Mesenchymal stem cell (in vitro differentiated cells and primary cell): ENCODE results near the gene HERC2.
"Not testable (repeated sequence)": the region's sequence is repeated elsewhere in the genome, so short reads cannot be mapped to it uniquely, and the experiment has no call there.

ENCODE experiments used
- DNase-seq: peaks from one replicate; pipeline ENCODE4 v3.0.0-alpha.2; 2013
- H2AFZ ChIP-seq: one replicate; pipeline ENCODE4 v1.6.1; 2013; ENCODE audit warnings: low read depth, mild to moderate bottlenecking, control low read depth, inconsistent platforms, low read length, moderate library complexity
- H2AK5ac ChIP-seq: 2 replicates; pipeline ENCODE4 v1.6.1; 2013; ENCODE audit warnings: low read length, moderate library complexity, mild to moderate bottlenecking, inconsistent platforms; ENCODE audit not compliant: severe bottlenecking
- H2BK120ac ChIP-seq: one replicate; pipeline ENCODE4 v1.6.1; 2013; ENCODE audit warnings: low read depth, mild to moderate bottlenecking, inconsistent platforms, low read length, moderate library complexity
- H2BK12ac ChIP-seq, 2 experiments: one replicate each; pipeline ENCODE4 v1.6.1; 2013; ENCODE audit warnings: inconsistent platforms in 2 of 2, low read length in 2 of 2, mild to moderate bottlenecking in 2 of 2, moderate library complexity in 2 of 2, control low read depth in 1 of 2
- H2BK15ac ChIP-seq: one replicate; pipeline ENCODE4 v1.6.1; 2013; ENCODE audit warnings: mild to moderate bottlenecking, low read depth, inconsistent platforms; ENCODE audit not compliant: poor library complexity, severe bottlenecking
- H2BK5ac ChIP-seq: 2 replicates; pipeline ENCODE4 v1.6.1; 2013; ENCODE audit warnings: low read depth, mild to moderate bottlenecking, low read length, control low read depth, inconsistent platforms; ENCODE audit not compliant: poor library complexity, severe bottlenecking
- H3K14ac ChIP-seq, 2 experiments: one replicate each; pipeline ENCODE4 v1.6.1; 2013; ENCODE audit warnings: inconsistent platforms in 2 of 2, low read length in 2 of 2, control low read depth in 1 of 2, mild to moderate bottlenecking in 1 of 2, moderate library complexity in 1 of 2
- H3K18ac ChIP-seq, 2 experiments: one replicate each; pipeline ENCODE4 v1.6.1; 2013; ENCODE audit warnings: inconsistent platforms in 2 of 2, low read length in 2 of 2, control low read depth in 1 of 2, low read depth in 1 of 2, mild to moderate bottlenecking in 1 of 2
- H3K23ac ChIP-seq, 2 experiments: one replicate each; pipeline ENCODE4 v1.6.1; 2013; ENCODE audit warnings: inconsistent platforms in 2 of 2, low read length in 2 of 2, mild to moderate bottlenecking in 2 of 2, moderate library complexity in 2 of 2, control low read depth in 1 of 2
- H3K27ac ChIP-seq: 2 replicates; pipeline ENCODE4 v1.5.1; 2013; ENCODE audit warnings: mild to moderate bottlenecking, moderate library complexity, low read length, control low read depth, inconsistent platforms; ENCODE audit not compliant: poor library complexity, severe bottlenecking
- H3K27me3 ChIP-seq, 2 experiments: 2 replicates each; pipeline versions ENCODE4 v1.6.1 to v1.7.0; 2013; ENCODE audit warnings: low read length in 2 of 2, mild to moderate bottlenecking in 2 of 2, moderate library complexity in 2 of 2, control low read depth in 1 of 2, inconsistent platforms in 1 of 2; ENCODE audit not compliant: control insufficient read depth in 1 of 2, insufficient read depth in 1 of 2
- H3K36me3 ChIP-seq, 2 experiments: 2 replicates each; pipeline versions ENCODE4 v1.6.1 to v1.7.0; 2013; ENCODE audit warnings: low read length in 2 of 2, control low read depth in 1 of 2, inconsistent platforms in 1 of 2, low read depth in 1 of 2, mild to moderate bottlenecking in 1 of 2; ENCODE audit not compliant: insufficient read depth in 2 of 2, control insufficient read depth in 1 of 2
- H3K4ac ChIP-seq, 2 experiments: one replicate each; pipeline ENCODE4 v1.6.1; 2013; ENCODE audit warnings: inconsistent platforms in 2 of 2, low read length in 2 of 2, mild to moderate bottlenecking in 2 of 2, moderate library complexity in 2 of 2, control low read depth in 1 of 2, low read depth in 1 of 2
- H3K4me1 ChIP-seq: 2 replicates; pipeline ENCODE4 v1.6.1; 2013; ENCODE audit warnings: low read depth, low read length, control low read depth; ENCODE audit not compliant: control insufficient read depth, insufficient read depth
- H3K4me2 ChIP-seq: 2 replicates; pipeline ENCODE4 v1.6.1; 2013; ENCODE audit warnings: low read length, mild to moderate bottlenecking, inconsistent platforms; ENCODE audit not compliant: poor library complexity, severe bottlenecking
- H3K4me3 ChIP-seq, 2 experiments: 2 replicates each; pipeline versions ENCODE4 v1.5.1 to v1.7.0; 2013; ENCODE audit warnings: low read length in 2 of 2, mild to moderate bottlenecking in 2 of 2, control low read depth in 1 of 2, low read depth in 1 of 2; ENCODE audit not compliant: insufficient read depth in 1 of 2
- H3K79me1 ChIP-seq: replicated peaks from 2 replicates; pipeline ENCODE4 v1.6.1; 2013; ENCODE audit warnings: mild to moderate bottlenecking, control low read depth, low read length, inconsistent platforms; ENCODE audit not compliant: poor library complexity, severe bottlenecking
- H3K9ac ChIP-seq: 2 replicates; pipeline ENCODE4 v1.7.0; 2013; ENCODE audit warnings: mild to moderate bottlenecking, low read length, moderate library complexity
- H3K9me3 ChIP-seq: 2 replicates; pipeline ENCODE4 v1.7.0; 2013; ENCODE audit warnings: mild to moderate bottlenecking, low read length; ENCODE audit not compliant: control insufficient read depth
- H4K8ac ChIP-seq: one replicate; pipeline ENCODE4 v1.6.1; 2013; ENCODE audit warnings: inconsistent platforms, mild to moderate bottlenecking, low read length, moderate library complexity
- H4K91ac ChIP-seq: one replicate; pipeline ENCODE4 v1.6.1; 2013; ENCODE audit warnings: mild to moderate bottlenecking, low read length, inconsistent platforms
- WGBS: methylation state at CpG from one replicate; pipeline ENCODE4 v1.1.7; 2013; ENCODE audit warnings: mixed read lengths; 5-methylcytosine and 5-hydroxymethylcytosine counted together

HERC2 gene

GRCh38 chr15:28221696-28222095, 100.3 kb downstream of the HERC2 start:
- H3K9ac ChIP-seq, H2BK12ac ChIP-seq, H4K8ac ChIP-seq, H2AK5ac ChIP-seq, H3K4ac ChIP-seq, H3K27ac ChIP-seq, H3K18ac ChIP-seq, H3K14ac ChIP-seq, H2AFZ ChIP-seq, H3K4me3 ChIP-seq, H3K27me3 ChIP-seq, H2BK120ac ChIP-seq, DNase-seq, H4K91ac ChIP-seq, H3K4me1 ChIP-seq, H2BK15ac ChIP-seq, H3K9me3 ChIP-seq, H2BK5ac ChIP-seq, H3K23ac ChIP-seq, H3K4me2 ChIP-seq: not testable (repeated sequence)
- Histone ChIP-seq H3K79me1 (peaks cover 11% of the 10 kb centered on the region), H3K36me3 (peaks cover 36 to 47% of the 10 kb centered on the region in 2 experiments)
- WGBS: no CpG with 5 or more reads among the region's 4 CpGs

- 96% methylated on average over 10 of the region's 10 CpGs for whole genome bisulfite sequencing
Measured at GRCh38 chr15:28219116-28219515, 102.9 kb downstream of the HERC2 start.

GRCh38 chr15:28216946-28217546, 104.9 kb downstream of the HERC2 start:
- H3K27ac ChIP-seq, H3K9me3 ChIP-seq, H3K4ac ChIP-seq, H3K23ac ChIP-seq, H2BK120ac ChIP-seq, DNase-seq, H4K91ac ChIP-seq, H4K8ac ChIP-seq, H2AK5ac ChIP-seq, H3K14ac ChIP-seq, H3K4me3 ChIP-seq, H3K9ac ChIP-seq, H3K4me1 ChIP-seq, H3K79me1 ChIP-seq, H2BK5ac ChIP-seq, H3K4me2 ChIP-seq, H3K18ac ChIP-seq, H2AFZ ChIP-seq, H3K27me3 ChIP-seq, H2BK12ac ChIP-seq, H2BK15ac ChIP-seq: not testable (repeated sequence)
- peaks cover 46 to 50% of the 10 kb centered on the region in 2 experiments for H3K36me3 ChIP-seq
- 97% methylated on average over 14 of the region's 14 CpGs for WGBS

More at GRCh38 chr15:28219116-28219515, 102.9 kb downstream of the HERC2 start:
- no peak overlapping the region for H2BK12ac ChIP-seq
- no peak overlapping the region for H4K8ac ChIP-seq
- H3K9ac ChIP-seq: no peak overlapping the region
- H2BK120ac ChIP-seq: no peak overlapping the region
- no peak overlapping the region for H3K4me3 ChIP-seq
- H3K4me2 ChIP-seq: no peak overlapping the region
- no peaks in the 10 kb centered on the region for H3K27me3 ChIP-seq
- H3K79me1 ChIP-seq: peaks cover 6% of the 10 kb centered on the region
- no peak overlapping the region for H3K18ac ChIP-seq
- no peak overlapping the region for H2BK5ac ChIP-seq
- no peak for DNase-seq
- H2AFZ ChIP-seq: no peak overlapping the region
- H3K4me1 ChIP-seq: no peaks in the 10 kb centered on the region
- H2BK15ac ChIP-seq: no peak overlapping the region
- H4K91ac ChIP-seq: no peak overlapping the region
- no peak overlapping the region for H3K27ac ChIP-seq
- no peak overlapping the region for H3K14ac ChIP-seq
- H3K9me3 ChIP-seq: no peaks in the 10 kb centered on the region
- H3K23ac ChIP-seq: no peak overlapping the region
- peaks cover 43% of the 10 kb centered on the region in 2 experiments for H3K36me3 ChIP-seq
- H2AK5ac ChIP-seq: no peak overlapping the region
- H3K4ac ChIP-seq: no peak overlapping the region

DNA sequence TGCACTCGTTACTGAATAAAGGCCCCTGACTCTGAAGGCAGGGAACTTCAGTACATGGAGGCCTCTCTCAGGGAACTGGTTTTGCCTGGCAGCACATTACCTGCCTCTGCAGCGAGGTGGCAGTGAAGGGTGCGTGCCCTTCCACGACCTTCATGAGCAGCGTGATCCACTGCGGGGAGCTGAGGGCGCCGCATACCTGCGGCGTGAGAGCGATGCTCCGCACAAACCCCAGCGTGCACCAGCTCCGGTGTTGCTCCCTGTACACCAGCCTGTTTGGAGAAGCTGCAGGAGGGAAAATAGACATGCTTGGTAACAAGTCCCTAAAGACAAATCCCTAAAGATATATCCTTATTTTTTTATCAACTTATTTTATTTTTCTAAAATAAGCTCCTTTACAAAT, 106.5 kb downstream of the HERC2 start:
- H3K27ac ChIP-seq, H2AK5ac ChIP-seq, H3K23ac ChIP-seq, H3K4ac ChIP-seq, H2BK120ac ChIP-seq, H3K18ac ChIP-seq, H2AFZ ChIP-seq, H2BK15ac ChIP-seq, H3K4me3 ChIP-seq, H3K4me1 ChIP-seq, H4K8ac ChIP-seq, H2BK12ac ChIP-seq, H4K91ac ChIP-seq, DNase-seq, H3K79me1 ChIP-seq, H3K14ac ChIP-seq, H3K27me3 ChIP-seq, H3K9ac ChIP-seq, H2BK5ac ChIP-seq, H3K4me2 ChIP-seq, H3K9me3 ChIP-seq: not testable (repeated sequence)
- no CpG with 5 or more reads among the region's 14 CpGs for WGBS
- peaks cover 45 to 49% of the 10 kb centered on the region in 2 experiments for H3K36me3 ChIP-seq
